D721Med (cell line): ENCODE measurements around the gene BEAN1.
"Not testable (repeated sequence)": the region's sequence is repeated elsewhere in the genome, so short reads cannot be mapped to it uniquely, and the experiment has no call there.

ENCODE experiments used
- DNase-seq: peaks from one replicate; pipeline ENCODE4 v3.0.0; 2011; ENCODE audit warnings: low spot score; ENCODE audit not compliant: insufficient read length
- FAIRE-seq: peaks from 2 replicates; lab custom pipeline; 2011; peaks lifted over from hg19 to GRCh38; lab: Jason Lieb, UNC
- CTCF ChIP-seq: IDR thresholded peaks from 2 replicates; pipeline ENCODE4 v1.5.1; 2012; ENCODE audit warnings: mild to moderate bottlenecking, control low read depth; ENCODE audit not compliant: insufficient read depth; ENCODE audit errors: missing control alignments

Gene BEAN1

GRCh38 chr16:66442502-66443268 is 15.6 kb downstream of the BEAN1 start:
- FAIRE-seq (no peak), DNase-seq (no peak)
- no peak for TF ChIP-seq CTCF

- no peak for FAIRE-seq
- TF ChIP-seq CTCF = no peak
- no peak for DNase-seq
Observed at GRCh38 chr16:66443269-66443652, 16.2 kb downstream of the BEAN1 start.

- FAIRE-seq = no peak
- no peak for TF ChIP-seq CTCF
- DNase-seq = no peak
Observed at GRCh38 chr16:66444049-66444481, 17.0 kb downstream of the BEAN1 start.

GRCh38 chr16:66446737-66447136 is 19.6 kb downstream of the BEAN1 start:
- FAIRE-seq = no peak
- TF ChIP-seq CTCF = no peak
- DNase-seq = no peak

GRCh38 chr16:66447491-66447890 is 20.4 kb downstream of the BEAN1 start:
- no peak for DNase-seq
- no peak for TF ChIP-seq CTCF
- FAIRE-seq = no peak

GRCh38 chr16:66451548-66451947 is 24.5 kb downstream of the BEAN1 start:
- FAIRE-seq = no peak
- TF ChIP-seq CTCF = no peak
- DNase-seq = no peak

GRCh38 chr16:66453230-66453629 is 26.1 kb downstream of the BEAN1 start:
- not testable (repeated sequence) for DNase-seq, FAIRE-seq
